Measurements from ENCODE around the gene PHAF1. TPM values are rescaled to one million over a fixed set of nuclear protein-coding genes. Genes with fewer than 3 reads are reported as not detected.

The PHAF1 gene
- total and polyA plus RNA-seq, 2 donors (not counting 1 experiment from before 2014, with no cell fraction given): 18.8 to 20.7 TPM

- ChIA-PET CTCF (interaction anchor here (0.9 kb wide), 1 partner anchor 10 kb away, joined by 3 read pairs; no protein-coding TSS in a partner anchor), POLR2A (no interaction called here)
- Histone ChIP-seq H4K20me1 (ENCODE audit: control insufficient read depth, insufficient read depth, low read length, poor library complexity, severe bottlenecking) (no peaks in the 10 kb centered on the region), H3K27me3 (replicated peaks in 1 of 4; ENCODE audit: control extremely low read depth in 1 of 4, control insufficient read depth in 3 of 4, insufficient read depth in 4 of 4, low read length in 3 of 4) (no peaks in the 10 kb centered on the region), H3K79me2 (ENCODE audit: control insufficient read depth, insufficient read depth, low read length) (no peaks in the 10 kb centered on the region), H3K27ac (ENCODE audit: low read length in 2 of 2) (no peak overlapping the region), H3K4me1 (ENCODE audit: control insufficient read depth in 2 of 2, insufficient read depth in 2 of 2, low read length in 2 of 2) (no peaks in the 10 kb centered on the region), H3K4me2 (replicated peaks; ENCODE audit: low read depth, low read length, poor library complexity, severe bottlenecking) (no peak overlapping the region), H2AFZ (ENCODE audit: insufficient read depth, low read depth, low read length, poor library complexity, severe bottlenecking) (no peak overlapping the region), H3K36me3 (replicated peaks in 1 of 2; ENCODE audit: control extremely low read depth in 1 of 2, control insufficient read depth in 1 of 2, extremely low read depth in 1 of 2, insufficient read depth in 2 of 2, low read length in 1 of 2) (peaks cover 0 to 43% of the 10 kb centered on the region in 2 experiments), H3K9me3 (ENCODE audit: control extremely low read depth in 1 of 3, control insufficient read depth in 2 of 3, insufficient read depth in 1 of 3, low read length in 2 of 3) (no peaks in the 10 kb centered on the region), H3K4me3 (ENCODE audit: control extremely low read depth in 1 of 5, extremely low read depth in 1 of 5, insufficient read depth in 1 of 5, low read depth in 2 of 5, low read length in 4 of 5) (no peak overlapping the region), H3K9ac (ENCODE audit: low read length) (no peak overlapping the region)
- TF ChIP-seq CTCF (IDR thresholded peaks at IDR 0.05) (no peak), EZH2 (IDR thresholded peaks at IDR 0.05; ENCODE audit: borderline replicate concordance, insufficient read depth, low read depth, low read length, poor library complexity, severe bottlenecking) (no peak)
- H3K9me3 Mint-ChIP-seq (ENCODE audit: insufficient read depth): no peaks in the 10 kb centered on the region
- DNase-seq: no peak
- no peak overlapping the region for H3K4me3 Mint-ChIP-seq
- H3K27me3 Mint-ChIP-seq: no peaks in the 10 kb centered on the region
- no peak overlapping the region for H3K27ac Mint-ChIP-seq
- no peak for ATAC-seq (ENCODE audit: low read depth)
- intact Hi-C loops (cut with micrococcal nuclease): no loop called here
- H3K4me1 Mint-ChIP-seq: no peaks in the 10 kb centered on the region
These were observed 18.7 kb downstream of the PHAF1 start for GRCh38 chr16:67128417-67128816.

- Histone ChIP-seq H2AFZ (ENCODE audit: insufficient read depth, low read depth, low read length, poor library complexity, severe bottlenecking) (no peak overlapping the region), H3K27ac (ENCODE audit: low read length in 2 of 2) (no peak overlapping the region), H3K36me3 (replicated peaks in 1 of 2; ENCODE audit: control extremely low read depth in 1 of 2, control insufficient read depth in 1 of 2, extremely low read depth in 1 of 2, insufficient read depth in 2 of 2, low read length in 1 of 2) (peaks cover 0 to 44% of the 10 kb centered on the region in 2 experiments), H3K9ac (ENCODE audit: low read length) (no peak overlapping the region), H3K4me3 (ENCODE audit: control extremely low read depth in 1 of 5, extremely low read depth in 1 of 5, insufficient read depth in 1 of 5, low read depth in 2 of 5, low read length in 4 of 5) (no peak overlapping the region), H3K4me2 (replicated peaks; ENCODE audit: low read depth, low read length, poor library complexity, severe bottlenecking) (no peak overlapping the region), H4K20me1 (ENCODE audit: control insufficient read depth, insufficient read depth, low read length, poor library complexity, severe bottlenecking) (no peaks in the 10 kb centered on the region), H3K4me1 (ENCODE audit: control insufficient read depth in 2 of 2, insufficient read depth in 2 of 2, low read length in 2 of 2) (no peaks in the 10 kb centered on the region), H3K9me3 (ENCODE audit: control extremely low read depth in 1 of 3, control insufficient read depth in 2 of 3, insufficient read depth in 1 of 3, low read length in 2 of 3) (no peaks in the 10 kb centered on the region), H3K27me3 (replicated peaks in 1 of 4; ENCODE audit: control extremely low read depth in 1 of 4, control insufficient read depth in 3 of 4, insufficient read depth in 4 of 4, low read length in 3 of 4) (no peaks in the 10 kb centered on the region), H3K79me2 (ENCODE audit: control insufficient read depth, insufficient read depth, low read length) (no peaks in the 10 kb centered on the region)
- TF ChIP-seq CTCF (IDR thresholded peaks at IDR 0.05) (no peak), EZH2 (IDR thresholded peaks at IDR 0.05; ENCODE audit: borderline replicate concordance, insufficient read depth, low read depth, low read length, poor library complexity, severe bottlenecking) (no peak)
- H3K4me3 Mint-ChIP-seq: no peak overlapping the region
- intact Hi-C loops (cut with micrococcal nuclease): no loop called here
- H3K27me3 Mint-ChIP-seq: no peaks in the 10 kb centered on the region
- 100% methylated on average over 3 of the region's 3 CpGs for WGBS (ENCODE audit: insufficient coverage)
- H3K27ac Mint-ChIP-seq: no peak overlapping the region
- ChIA-PET POLR2A (no interaction called here), CTCF (interaction anchor here (0.9 to 1.4 kb wide), 2 partner anchors 9 to 25 kb away, joined by 3 to 4 read pairs; no protein-coding TSS in a partner anchor)
- no peaks in the 10 kb centered on the region for H3K9me3 Mint-ChIP-seq (ENCODE audit: insufficient read depth)
- no peak for DNase-seq
- H3K4me1 Mint-ChIP-seq: no peaks in the 10 kb centered on the region
- no peak for ATAC-seq (ENCODE audit: low read depth)
These were observed 19.1 kb downstream of the PHAF1 start for GRCh38 chr16:67128887-67129286.
